SK-N-SH (cell line): ENCODE results near the gene CKAP2L.

ENCODE experiments used
- EP300 ChIP-seq, 2 experiments: IDR thresholded peaks; 2 replicates each; pipeline versions ENCODE4 v1.4.0 to v1.6.1; 2012; ENCODE audit warnings: borderline replicate concordance in 1 of 2, low read depth in 1 of 2, low read length in 1 of 2
- FOXJ3 ChIP-seq: sonication (generic); formaldehyde crosslinking; IDR thresholded peaks from 2 replicates; pipeline ENCODE4 v1.5.1; 2020; ENCODE audit warnings: mild to moderate bottlenecking, missing genetic modification reagents
- GABPA ChIP-seq: IDR thresholded peaks from 2 replicates; pipeline ENCODE4 v1.4.0; 2012; ENCODE audit warnings: low read depth, mild to moderate bottlenecking
- SMC3 ChIP-seq: IDR thresholded peaks from 2 replicates; pipeline ENCODE4 v1.6.1; 2012; ENCODE audit warnings: low read depth, low read length, improper control_type of control experiment
- TF ChIP-seq, protein P1 (sequence below): fragments of 200-600 bp; sonication (generic); IDR thresholded peaks from 2 replicates; pipeline ENCODE4 v1.6.1; 2017; ENCODE audit warnings: antibody characterized with exemption, mild to moderate bottlenecking, moderate library complexity

DNA sequence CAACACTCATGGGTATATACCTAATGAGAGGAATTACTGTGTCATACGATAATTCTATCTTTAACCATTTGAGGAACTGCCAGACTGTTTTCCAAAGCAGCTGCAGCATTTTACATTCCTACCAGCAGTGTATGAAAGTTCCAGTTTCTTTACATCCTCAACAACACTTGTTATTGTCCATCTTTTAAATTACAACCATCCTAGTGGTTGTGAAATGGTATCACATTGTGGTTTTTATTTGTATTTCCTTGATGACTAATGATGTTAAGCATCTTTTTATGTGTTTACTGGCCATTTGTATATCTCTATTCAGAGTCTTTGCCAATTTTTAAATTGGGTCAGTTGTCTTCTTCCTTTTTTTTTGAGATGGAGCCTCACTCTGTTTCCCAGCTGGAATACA, 4.0 kb upstream of the CKAP2L start:
- no peak for TF ChIP-seq GABPA
- no peak for TF ChIP-seq EP300 (IDR thresholded peaks at IDR 0.05; ENCODE audit: borderline replicate concordance in 1 of 2, low read depth in 1 of 2, low read length in 1 of 2)
- no peak for TF ChIP-seq FOXJ3 (CRISPR knock-in tag)
- TF ChIP-seq, protein P1, sequence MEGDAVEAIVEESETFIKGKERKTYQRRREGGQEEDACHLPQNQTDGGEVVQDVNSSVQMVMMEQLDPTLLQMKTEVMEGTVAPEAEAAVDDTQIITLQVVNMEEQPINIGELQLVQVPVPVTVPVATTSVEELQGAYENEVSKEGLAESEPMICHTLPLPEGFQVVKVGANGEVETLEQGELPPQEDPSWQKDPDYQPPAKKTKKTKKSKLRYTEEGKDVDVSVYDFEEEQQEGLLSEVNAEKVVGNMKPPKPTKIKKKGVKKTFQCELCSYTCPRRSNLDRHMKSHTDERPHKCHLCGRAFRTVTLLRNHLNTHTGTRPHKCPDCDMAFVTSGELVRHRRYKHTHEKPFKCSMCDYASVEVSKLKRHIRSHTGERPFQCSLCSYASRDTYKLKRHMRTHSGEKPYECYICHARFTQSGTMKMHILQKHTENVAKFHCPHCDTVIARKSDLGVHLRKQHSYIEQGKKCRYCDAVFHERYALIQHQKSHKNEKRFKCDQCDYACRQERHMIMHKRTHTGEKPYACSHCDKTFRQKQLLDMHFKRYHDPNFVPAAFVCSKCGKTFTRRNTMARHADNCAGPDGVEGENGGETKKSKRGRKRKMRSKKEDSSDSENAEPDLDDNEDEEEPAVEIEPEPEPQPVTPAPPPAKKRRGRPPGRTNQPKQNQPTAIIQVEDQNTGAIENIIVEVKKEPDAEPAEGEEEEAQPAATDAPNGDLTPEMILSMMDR = peak; percentile 21; the same call in 1 of the 2 replicates
- TF ChIP-seq SMC3 = no peak
